OCI-LY1 (cell line): ENCODE measurements around the gene LPCAT3.

Experiments used
- H2AFZ ChIP-seq: fragments of 200-600 bp; sonication (generic), shearing (Covaris generic); 2 replicates; pipeline ENCODE4 v1.6.0; 2014; ENCODE audit warnings: antibody characterized with exemption, mild to moderate bottlenecking, low read length
- H3F3A ChIP-seq: fragments of 200-600 bp; sonication (generic), shearing (Covaris generic); 2 replicates; pipeline ENCODE4 v1.6.0; 2014; ENCODE audit warnings: mild to moderate bottlenecking, antibody characterized with exemption, low read length, moderate library complexity; ENCODE audit not compliant: insufficient read depth
- H3K27ac ChIP-seq: fragments of 200-600 bp; sonication (generic); 2 replicates; pipeline ENCODE4 v1.5.1; 2014; ENCODE audit warnings: low read length, mixed run types, mild to moderate bottlenecking, low read depth; ENCODE audit not compliant: poor library complexity, severe bottlenecking
- H3K27me3 ChIP-seq: fragments of 200-600 bp; sonication (generic); 2 replicates; pipeline ENCODE4 v1.6.0; 2014; ENCODE audit warnings: antibody characterized with exemption, mild to moderate bottlenecking, low read length, moderate library complexity; ENCODE audit not compliant: insufficient read depth
- H3K36me3 ChIP-seq: fragments of 200-600 bp; sonication (generic); 2 replicates; pipeline ENCODE4 v1.6.1; 2014; ENCODE audit warnings: mild to moderate bottlenecking, antibody characterized with exemption, low read length, moderate library complexity, mixed read lengths; ENCODE audit not compliant: insufficient read depth
- H3K4me1 ChIP-seq: fragments of 200-600 bp; sonication (generic); 2 replicates; pipeline ENCODE4 v1.5.1; 2014; ENCODE audit warnings: mild to moderate bottlenecking, low read length, moderate library complexity; ENCODE audit not compliant: insufficient read depth, severe bottlenecking
- H3K4me2 ChIP-seq: fragments of 200-600 bp; sonication (generic), shearing (Covaris generic); 2 replicates; pipeline ENCODE4 v1.6.1; 2014; ENCODE audit warnings: low read length
- H3K4me3 ChIP-seq: fragments of 200-600 bp; sonication (generic); 2 replicates; pipeline ENCODE4 v1.5.1; 2014; ENCODE audit warnings: low read length, low read depth, mild to moderate bottlenecking, mixed read lengths; ENCODE audit not compliant: poor library complexity, severe bottlenecking
- H3K79me2 ChIP-seq: fragments of 200-600 bp; shearing (Covaris generic); 2 replicates; pipeline ENCODE4 v1.6.1; 2016; ENCODE audit warnings: mixed run types, low read length, mixed read lengths; ENCODE audit not compliant: insufficient read depth
- H3K9ac ChIP-seq: fragments of 200-600 bp; sonication (generic), shearing (Covaris generic); 2 replicates; pipeline ENCODE4 v1.6.1; 2014; ENCODE audit warnings: mild to moderate bottlenecking, low read length, mixed read lengths
- H3K9me2 ChIP-seq: fragments of 200-600 bp; sonication (generic), shearing (Covaris generic); 2 replicates; pipeline ENCODE4 v1.6.1; 2014; ENCODE audit warnings: low read depth, mild to moderate bottlenecking, low read length, mixed read lengths
- H3K9me3 ChIP-seq: fragments of 200-600 bp; shearing (Covaris generic); 2 replicates; pipeline ENCODE4 v1.6.1; 2014; ENCODE audit warnings: low read length, mixed read lengths
- H4K20me1 ChIP-seq: fragments of 200-600 bp; sonication (generic), shearing (Covaris generic); 2 replicates; pipeline ENCODE4 v1.6.0; 2016; ENCODE audit warnings: mild to moderate bottlenecking, low read length; ENCODE audit not compliant: insufficient read depth
- CTCF ChIP-seq: fragments of 200-600 bp; sonication (generic), shearing (Covaris generic); IDR thresholded peaks from 2 replicates; pipeline ENCODE4 v1.5.1; 2017; ENCODE audit warnings: mild to moderate bottlenecking, antibody characterized with exemption, low read length, moderate library complexity, mixed read lengths
- EZH2 ChIP-seq: fragments of 200-600 bp; sonication (generic), shearing (Covaris generic); IDR thresholded peaks from 2 replicates; pipeline ENCODE4 v1.8.0; 2017; ENCODE audit warnings: borderline replicate concordance, mixed run types, mild to moderate bottlenecking, antibody characterized with exemption, low read length, moderate library complexity, mixed read lengths

Gene LPCAT3

GRCh38 chr12:6978188-6978587 is 40.1 kb downstream of the LPCAT3 start:
- Histone ChIP-seq H3F3A (no peaks in the 10 kb centered on the region), H3K27me3 (no peaks in the 10 kb centered on the region), H2AFZ (no peak overlapping the region), H3K4me3 (no peak overlapping the region), H3K27ac (no peak overlapping the region), H3K36me3 (peaks cover 93% of the 10 kb centered on the region), H3K4me1 (no peaks in the 10 kb centered on the region), H3K79me2 (no peaks in the 10 kb centered on the region), H3K9me3 (no peaks in the 10 kb centered on the region), H3K9ac (no peak overlapping the region), H3K9me2 (no peaks in the 10 kb centered on the region), H3K4me2 (no peak overlapping the region), H4K20me1 (no peaks in the 10 kb centered on the region)
- no peak for TF ChIP-seq EZH2
- no peak for TF ChIP-seq CTCF

- H3K79me2 ChIP-seq: peaks cover 2% of the 10 kb centered on the region
- no peaks in the 10 kb centered on the region for H3K9me2 ChIP-seq
- H3K27me3 ChIP-seq: no peaks in the 10 kb centered on the region
- H2AFZ ChIP-seq: no peak overlapping the region
- H3K4me1 ChIP-seq: no peaks in the 10 kb centered on the region
- no peak overlapping the region for H3K4me2 ChIP-seq
- TF ChIP-seq CTCF: no peak
- TF ChIP-seq EZH2: no peak
- no peaks in the 10 kb centered on the region for H3F3A ChIP-seq
- H3K9me3 ChIP-seq: no peaks in the 10 kb centered on the region
- H3K4me3 ChIP-seq: no peak overlapping the region
- H3K36me3 ChIP-seq: peaks cover 91% of the 10 kb centered on the region
- no peaks in the 10 kb centered on the region for H4K20me1 ChIP-seq
- H3K27ac ChIP-seq: no peak overlapping the region
- H3K9ac ChIP-seq: no peak overlapping the region
Measured at GRCh38 chr12:6977653-6978052, 40.6 kb downstream of the LPCAT3 start.

GRCh38 chr12:6975297-6976032 is 42.8 kb downstream of the LPCAT3 start:
- no peaks in the 10 kb centered on the region for H3K27me3 ChIP-seq
- no peaks in the 10 kb centered on the region for H4K20me1 ChIP-seq
- peaks cover 12% of the 10 kb centered on the region for H3K4me1 ChIP-seq
- H3K4me3 ChIP-seq: no peak overlapping the region
- peaks cover 76% of the 10 kb centered on the region for H3K36me3 ChIP-seq
- H3F3A ChIP-seq: no peaks in the 10 kb centered on the region
- no peak overlapping the region for H2AFZ ChIP-seq
- no peak overlapping the region for H3K27ac ChIP-seq
- H3K9me3 ChIP-seq: no peaks in the 10 kb centered on the region
- TF ChIP-seq CTCF: no peak
- TF ChIP-seq EZH2: no peak
- no peak overlapping the region for H3K4me2 ChIP-seq
- no peaks in the 10 kb centered on the region for H3K9me2 ChIP-seq
- no peak overlapping the region for H3K9ac ChIP-seq
- peaks cover 21% of the 10 kb centered on the region for H3K79me2 ChIP-seq
